Measurements from ENCODE around the gene ZNF101.
A peak's percentile ranks its signal among the peaks of the same experiment; 100 is the strongest.

Gene ZNF101

GRCh38 chr19:19642506-19643157 lies 26.0 kb upstream of the ZNF101 start:
- DNase-seq = peak; percentile 5

GRCh38 chr19:19643158-19644053 lies 25.2 kb upstream of the ZNF101 start, which contains the start of gene GMIP:
Gene GMIP (minus strand): TSS chr19:19643657. CDS start chr19:19643529, 128 bp downstream.
- peak; percentile 38 for DNase-seq

GRCh38 chr19:19644054-19644388 lies 24.6 kb upstream of the ZNF101 start:
- DNase-seq = no peak

- DNase-seq = no peak
Observed at GRCh38 chr19:19645233-19645870, 23.3 kb upstream of the ZNF101 start.

- DNase-seq = no peak
Observed at GRCh38 chr19:19647037-19647835, 21.4 kb upstream of the ZNF101 start.

GRCh38 chr19:19649155-19649554 lies 19.5 kb upstream of the ZNF101 start:
- DNase-seq = no peak

- DNase-seq = no peak
Observed at GRCh38 chr19:19649580-19649995, 19.1 kb upstream of the ZNF101 start.

- no peak for DNase-seq
Observed at GRCh38 chr19:19650331-19650730, 18.3 kb upstream of the ZNF101 start.

- no peak for DNase-seq
Observed at GRCh38 chr19:19651076-19651475, 17.6 kb upstream of the ZNF101 start.

- DNase-seq = no peak
Observed at GRCh38 chr19:19652482-19653295, 15.9 kb upstream of the ZNF101 start.

- DNase-seq = no peak
Observed at GRCh38 chr19:19653597-19654147, 15.0 kb upstream of the ZNF101 start.

- DNase-seq = no peak
Observed at GRCh38 chr19:19654441-19654840, 14.2 kb upstream of the ZNF101 start.

GRCh38 chr19:19655051-19655594 lies 13.5 kb upstream of the ZNF101 start:
- no peak for DNase-seq

- no peak for DNase-seq
Observed at GRCh38 chr19:19655641-19656343, 12.8 kb upstream of the ZNF101 start.

GRCh38 chr19:19656451-19657396 lies 11.9 kb upstream of the ZNF101 start:
- DNase-seq = no peak

GRCh38 chr19:19657397-19657783 lies 11.2 kb upstream of the ZNF101 start:
- no peak for DNase-seq

- DNase-seq = no peak
Observed at GRCh38 chr19:19659646-19660245, 8.9 kb upstream of the ZNF101 start.

GRCh38 chr19:19661141-19661674 lies 7.4 kb upstream of the ZNF101 start:
- no peak for DNase-seq

Measured in KG1 (cell line).